Gastroesophageal sphincter (tissue), 3 donors: Measurements from ENCODE around the gene ARHGAP23.

Experiments
- POLR2A ChIP-seq, 2 donors: fragments of 450-650 bp; IDR thresholded peaks; one replicate each; pipeline ENCODE4 v1.6.1; 2017; ENCODE audit warnings: antibody characterized with exemption in 2 of 2, mild to moderate bottlenecking in 2 of 2, moderate library complexity in 1 of 2
- POLR2AphosphoS5 ChIP-seq: sonication (generic); formaldehyde crosslinking; IDR thresholded peaks from one replicate; pipeline ENCODE4 v1.6.1; 2017; ENCODE audit warnings: antibody characterized with exemption
- TF ChIP-seq, protein P1 (sequence below), 4 experiments: fragments of 200-600 bp in 2 of 4; fragments of 450-650 bp in 2 of 4; sonication (generic) in 1 of 4; IDR thresholded peaks; one replicate each; pipeline ENCODE4 v1.5.1; 2017 to 2019; ENCODE audit warnings: antibody characterized with exemption in 4 of 4, mild to moderate bottlenecking in 2 of 4, moderate library complexity in 2 of 4

DNA sequence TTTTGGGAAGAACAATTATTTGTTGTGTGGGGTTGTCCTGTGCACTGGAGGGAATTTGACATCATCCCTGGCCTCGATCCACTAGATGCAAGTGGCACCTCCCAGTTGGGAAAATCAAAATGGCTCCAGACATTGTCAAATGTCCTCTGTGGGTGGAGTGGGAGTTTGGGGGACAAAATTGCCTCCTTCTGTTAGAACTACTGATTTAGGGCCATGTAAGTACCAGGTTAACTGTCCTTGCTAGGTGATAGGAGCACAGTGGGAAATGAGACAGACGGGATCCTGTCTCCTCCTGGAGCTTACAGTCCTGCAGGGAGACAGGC lies 56.8 kb downstream of the ARHGAP23 start:
- TF ChIP-seq POLR2A (IDR thresholded peaks at IDR 0.05) (no peak), POLR2AphosphoS5 (no peak)
- TF ChIP-seq, protein P1, sequence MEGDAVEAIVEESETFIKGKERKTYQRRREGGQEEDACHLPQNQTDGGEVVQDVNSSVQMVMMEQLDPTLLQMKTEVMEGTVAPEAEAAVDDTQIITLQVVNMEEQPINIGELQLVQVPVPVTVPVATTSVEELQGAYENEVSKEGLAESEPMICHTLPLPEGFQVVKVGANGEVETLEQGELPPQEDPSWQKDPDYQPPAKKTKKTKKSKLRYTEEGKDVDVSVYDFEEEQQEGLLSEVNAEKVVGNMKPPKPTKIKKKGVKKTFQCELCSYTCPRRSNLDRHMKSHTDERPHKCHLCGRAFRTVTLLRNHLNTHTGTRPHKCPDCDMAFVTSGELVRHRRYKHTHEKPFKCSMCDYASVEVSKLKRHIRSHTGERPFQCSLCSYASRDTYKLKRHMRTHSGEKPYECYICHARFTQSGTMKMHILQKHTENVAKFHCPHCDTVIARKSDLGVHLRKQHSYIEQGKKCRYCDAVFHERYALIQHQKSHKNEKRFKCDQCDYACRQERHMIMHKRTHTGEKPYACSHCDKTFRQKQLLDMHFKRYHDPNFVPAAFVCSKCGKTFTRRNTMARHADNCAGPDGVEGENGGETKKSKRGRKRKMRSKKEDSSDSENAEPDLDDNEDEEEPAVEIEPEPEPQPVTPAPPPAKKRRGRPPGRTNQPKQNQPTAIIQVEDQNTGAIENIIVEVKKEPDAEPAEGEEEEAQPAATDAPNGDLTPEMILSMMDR (IDR thresholded peaks at IDR 0.05): no peak
